OCI-LY7 (cell line): ENCODE data around the gene KIFC1.
"Not testable (repeated sequence)": the region's sequence is repeated elsewhere in the genome, so short reads cannot be mapped to it uniquely, and the experiment has no call there.

Experiments used
- CTCF ChIP-seq: fragments of 200-600 bp; sonication (generic); conservative IDR thresholded peaks from 2 replicates; pipeline ENCODE4 v1.5.1; 2014; ENCODE audit warnings: mild to moderate bottlenecking, antibody characterized with exemption, low read length, moderate library complexity, mixed read lengths
- EZH2phosphoT487 ChIP-seq: fragments of 200-600 bp; sonication (generic); IDR thresholded peaks from 2 replicates; pipeline ENCODE4 v1.6.1; 2018; ENCODE audit warnings: low read depth, borderline replicate concordance, mild to moderate bottlenecking, mixed run types, antibody characterized with exemption, low read length, moderate library complexity, mixed read lengths

- not testable (repeated sequence) for TF ChIP-seq CTCF, EZH2phosphoT487
Measured at GRCh38 chr6:33357160-33357871, 34.3 kb upstream of the KIFC1 start.
